GM18870 (cell line): ENCODE results near the gene PLXNA4.

Source experiments
- ATAC-seq: cut with Tn5 transposase; IDR thresholded peaks from one replicate; pipeline ENCODE4 v1.9.1; 2021; ENCODE audit warnings: moderate library complexity; ENCODE audit not compliant: unreplicated experiment

PLXNA4 gene

DNA sequence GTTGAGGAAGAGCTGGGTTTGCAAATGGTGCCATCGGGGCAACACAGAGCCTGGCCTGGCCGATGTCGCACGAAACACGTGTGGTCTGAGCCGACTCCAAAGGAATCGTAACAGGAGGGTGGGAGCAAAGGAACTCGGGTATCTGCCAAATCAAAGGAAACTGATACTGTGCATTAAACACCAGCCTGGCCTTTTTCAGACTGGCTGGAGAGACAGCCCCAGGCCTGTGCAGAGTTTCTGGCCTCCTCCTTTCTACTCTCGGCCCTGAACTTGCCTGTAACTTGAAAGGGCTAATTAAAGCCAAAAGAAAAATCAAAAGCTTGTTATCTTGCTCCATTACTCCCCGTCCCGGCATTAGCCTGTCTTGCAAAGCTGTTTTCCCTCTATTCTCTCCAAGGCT lies 71.4 kb downstream of the PLXNA4 start:
- ATAC-seq, result no peak

DNA sequence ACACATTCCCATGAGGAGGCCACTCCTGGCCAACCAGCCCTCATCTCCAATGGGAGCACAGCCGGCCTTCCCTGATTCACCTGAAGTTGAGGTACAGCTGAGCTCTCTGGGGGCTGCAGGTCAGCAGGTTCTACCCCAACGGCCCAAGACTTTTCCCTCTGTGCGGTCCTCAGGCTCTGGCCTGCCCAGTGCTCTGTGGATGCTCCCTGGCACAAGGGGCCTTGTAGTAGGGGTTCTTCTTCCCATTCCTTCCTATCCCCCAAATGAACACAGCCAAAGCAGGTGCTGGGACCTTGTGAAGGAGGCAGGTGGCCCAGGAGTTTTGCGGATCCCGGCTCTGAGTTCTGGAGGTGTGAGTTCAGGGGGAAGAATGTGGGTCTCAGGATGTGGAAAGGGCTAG lies 72.2 kb downstream of the PLXNA4 start:
- ATAC-seq, result no peak

- ATAC-seq, result no peak
Observed at GRCh38 chr7:132503415-132503814, 72.9 kb downstream of the PLXNA4 start.

GRCh38 chr7:132501956-132502355 lies 74.3 kb downstream of the PLXNA4 start:
- ATAC-seq, result no peak

DNA sequence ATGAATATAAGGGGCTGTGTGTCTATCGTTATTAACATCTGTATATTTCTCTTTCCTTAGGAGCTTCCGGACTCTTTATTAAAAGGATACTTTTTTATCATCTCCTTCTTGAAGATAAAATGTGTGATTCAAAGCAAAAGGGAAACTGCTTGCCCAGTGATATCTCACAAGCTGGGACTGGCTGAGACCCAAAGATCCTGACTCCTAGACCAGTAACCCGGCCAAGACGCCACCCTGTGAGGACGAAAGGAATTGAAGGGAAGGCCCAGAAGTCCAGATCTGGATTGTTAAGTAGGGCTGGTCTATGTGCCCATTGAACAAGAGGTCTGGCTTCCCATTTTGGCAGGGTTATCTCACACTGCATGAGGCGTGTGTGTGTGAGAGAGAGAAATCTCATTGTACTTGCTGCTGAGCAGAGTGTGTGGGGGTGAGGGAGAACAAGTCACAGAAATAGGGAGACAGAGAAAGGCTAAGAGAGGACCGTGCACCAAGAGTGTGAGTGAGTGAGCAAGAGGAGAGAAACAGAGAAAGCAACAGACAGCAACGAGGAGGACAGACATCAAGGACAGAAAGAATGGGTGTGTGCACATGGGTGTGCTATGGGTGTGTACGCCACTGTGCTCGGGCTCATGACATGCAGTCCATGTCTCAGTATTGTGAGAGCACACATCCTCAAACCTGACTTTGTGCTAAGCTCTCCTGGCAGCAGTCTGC lies 75.4 kb downstream of the PLXNA4 start:
- no peak for ATAC-seq

GRCh38 chr7:132499487-132499886 lies 76.8 kb downstream of the PLXNA4 start:
- ATAC-seq, result no peak

DNA sequence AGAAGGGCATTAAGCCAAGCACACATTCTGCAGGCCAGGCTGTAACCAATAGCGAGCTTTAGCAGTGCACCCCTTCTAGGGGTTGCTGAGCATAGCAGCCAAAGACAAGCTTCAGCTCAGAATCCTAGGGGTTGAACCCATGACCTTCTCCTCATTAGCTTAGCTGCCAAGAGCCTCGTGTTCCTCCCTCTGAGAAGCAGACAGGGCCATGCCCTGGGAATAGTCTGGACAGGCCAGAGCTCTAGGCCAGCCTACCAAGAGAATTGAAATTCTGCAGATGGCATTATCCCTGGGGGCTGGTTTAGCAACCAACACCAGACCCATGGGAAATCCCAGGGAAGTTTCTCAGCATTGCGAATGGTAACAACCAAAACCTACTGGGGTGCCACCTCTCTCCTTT lies 77.2 kb downstream of the PLXNA4 start:
- ATAC-seq, result no peak

GRCh38 chr7:132498319-132498718 lies 78.0 kb downstream of the PLXNA4 start:
- ATAC-seq, result no peak

DNA sequence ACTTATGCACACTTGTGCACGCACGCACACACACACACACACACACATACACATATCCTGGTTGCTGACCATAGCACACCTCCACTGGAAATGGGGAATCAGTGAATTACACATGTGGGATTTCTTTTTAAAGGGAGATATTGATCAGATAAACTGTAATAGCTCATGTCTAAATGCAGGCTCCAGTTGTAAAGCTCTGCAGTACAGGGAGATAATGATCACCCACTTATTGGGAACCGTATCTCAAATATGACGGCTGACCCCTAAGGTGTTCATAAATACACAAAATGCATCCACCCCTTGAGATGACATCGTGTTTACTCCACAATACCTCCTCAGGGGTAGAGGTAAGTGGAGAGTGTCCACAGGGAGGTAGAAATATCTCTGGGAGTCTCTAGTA lies 79.2 kb downstream of the PLXNA4 start:
- no peak for ATAC-seq

- ATAC-seq, result no peak
Observed at GRCh38 chr7:132495936-132496335, 80.3 kb downstream of the PLXNA4 start.

GRCh38 chr7:132494474-132494873 lies 81.8 kb downstream of the PLXNA4 start:
- ATAC-seq, result no peak

DNA sequence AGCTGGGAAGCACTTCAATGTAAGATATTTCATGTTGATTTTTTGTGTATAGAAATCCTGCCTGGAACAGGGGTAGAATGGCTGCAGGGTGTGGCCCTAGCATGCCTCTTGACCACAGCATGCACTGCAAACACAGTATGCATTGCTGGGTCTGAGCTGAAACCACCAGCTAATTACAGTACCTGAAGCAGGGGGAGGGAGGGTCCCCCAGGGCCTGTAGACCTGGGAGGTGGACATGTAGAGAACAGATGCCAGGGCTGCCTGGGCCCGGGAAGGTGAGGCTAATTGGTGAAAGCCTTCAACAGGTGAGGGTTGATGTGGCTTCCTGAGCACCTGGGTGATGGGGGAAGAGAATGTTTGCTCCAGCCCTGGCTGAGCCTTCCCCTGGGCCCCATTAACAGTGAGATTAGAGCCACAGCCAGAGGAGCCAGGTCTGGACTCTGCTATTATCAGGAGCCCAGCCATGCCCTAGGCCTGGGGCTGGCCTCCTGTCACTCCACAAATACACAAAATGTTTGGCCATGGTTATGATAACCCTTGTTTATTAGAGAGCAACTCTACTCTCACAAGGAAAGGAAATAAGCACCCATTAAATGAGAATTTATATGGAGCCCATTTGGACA lies 83.3 kb downstream of the PLXNA4 start:
- ATAC-seq, result no peak

- ATAC-seq, result no peak
Observed at GRCh38 chr7:132491391-132491945, 84.8 kb downstream of the PLXNA4 start.

- no peak for ATAC-seq
Observed at GRCh38 chr7:132490474-132490873, 85.8 kb downstream of the PLXNA4 start.

- ATAC-seq, result no peak
Observed at GRCh38 chr7:132489776-132490237, 86.5 kb downstream of the PLXNA4 start.

- no peak for ATAC-seq
Observed at GRCh38 chr7:132488634-132489302, 87.5 kb downstream of the PLXNA4 start.

DNA sequence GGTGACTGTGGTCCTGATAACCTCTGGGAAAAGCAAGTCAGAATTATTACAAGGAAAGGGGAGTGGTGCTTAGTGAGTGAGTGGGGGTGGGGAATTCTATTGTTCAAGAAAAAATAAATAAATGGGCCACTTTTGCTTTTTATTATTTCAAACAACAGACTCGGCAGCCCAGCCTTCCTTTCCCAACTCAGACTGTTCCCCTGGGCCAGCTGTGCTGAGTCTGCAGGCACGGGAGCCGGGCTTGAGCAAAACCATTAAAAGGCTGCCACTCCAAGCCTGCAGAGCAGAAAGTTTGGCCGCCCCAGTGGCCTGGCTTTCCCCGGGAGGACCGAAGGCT lies 90.0 kb downstream of the PLXNA4 start:
- ATAC-seq, result no peak

GRCh38 chr7:132485600-132486273 lies 90.5 kb downstream of the PLXNA4 start:
- ATAC-seq, result no peak

DNA sequence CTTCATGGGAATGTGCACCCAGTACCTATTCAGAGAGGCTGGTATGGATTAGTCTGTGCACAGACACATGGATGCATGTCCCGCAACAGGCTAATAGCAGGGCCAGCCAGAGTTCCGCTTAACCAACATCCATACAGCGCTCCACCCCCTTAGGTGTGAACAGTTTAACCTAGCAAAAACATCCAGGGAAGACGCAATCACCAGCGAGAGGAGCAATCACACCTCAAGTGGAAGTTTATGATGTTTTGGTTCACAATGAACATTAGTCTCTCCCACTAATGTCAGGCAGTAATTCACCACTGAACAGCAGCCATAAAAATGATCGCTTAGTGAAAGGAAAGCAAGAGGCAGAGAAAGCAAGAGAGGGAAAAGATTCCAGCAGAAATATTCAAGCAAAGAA lies 91.1 kb downstream of the PLXNA4 start:
- no peak for ATAC-seq

GRCh38 chr7:132482866-132483265 lies 93.4 kb downstream of the PLXNA4 start:
- ATAC-seq, result no peak

- no peak for ATAC-seq
Observed at GRCh38 chr7:132480534-132480933, 95.7 kb downstream of the PLXNA4 start.
